ENCODE data around the gene BSG.
A peak's percentile ranks its signal among the peaks of the same experiment; 100 is the strongest.

Gene BSG

DNA sequence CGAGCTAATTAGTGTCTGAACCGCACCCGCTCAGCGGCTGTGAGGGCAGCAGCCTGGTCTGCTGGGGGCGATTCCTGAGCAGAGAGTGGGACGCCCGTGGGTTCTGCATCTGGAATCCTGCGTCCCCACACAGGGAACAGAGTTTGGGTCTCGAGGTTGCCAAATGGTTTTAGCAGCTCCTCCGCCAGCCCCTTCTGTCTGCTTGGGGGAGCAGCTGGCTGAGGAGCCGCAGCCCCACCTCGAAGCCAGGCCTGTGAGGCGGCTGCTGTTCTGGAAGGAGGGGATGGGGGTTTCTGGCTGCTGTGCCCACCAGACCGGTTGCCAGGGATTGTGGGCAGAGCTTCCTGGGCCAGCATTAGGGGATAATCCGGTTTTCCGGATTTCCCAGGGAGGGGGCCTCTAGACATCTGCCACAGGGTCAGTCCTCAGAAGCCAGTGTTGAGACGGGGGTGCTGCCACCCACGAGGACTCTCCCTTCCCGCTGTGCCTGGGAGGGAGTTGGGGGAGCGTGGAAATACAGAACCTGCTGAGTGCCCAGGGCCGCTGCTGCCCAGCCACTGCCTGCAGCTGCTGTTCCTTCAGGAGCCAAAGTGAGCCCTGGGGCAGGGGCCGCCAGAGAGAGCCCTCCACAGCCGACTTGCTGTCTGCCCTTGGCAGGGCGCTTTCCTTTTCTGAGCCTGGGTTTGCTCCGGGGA is 38.9 kb upstream of the BSG start:
- peak overlapping the region; percentile 86 for H3K4me3 ChIP-seq (ENCODE audit: low read depth, low read length)
- TF ChIP-seq, protein P1, sequence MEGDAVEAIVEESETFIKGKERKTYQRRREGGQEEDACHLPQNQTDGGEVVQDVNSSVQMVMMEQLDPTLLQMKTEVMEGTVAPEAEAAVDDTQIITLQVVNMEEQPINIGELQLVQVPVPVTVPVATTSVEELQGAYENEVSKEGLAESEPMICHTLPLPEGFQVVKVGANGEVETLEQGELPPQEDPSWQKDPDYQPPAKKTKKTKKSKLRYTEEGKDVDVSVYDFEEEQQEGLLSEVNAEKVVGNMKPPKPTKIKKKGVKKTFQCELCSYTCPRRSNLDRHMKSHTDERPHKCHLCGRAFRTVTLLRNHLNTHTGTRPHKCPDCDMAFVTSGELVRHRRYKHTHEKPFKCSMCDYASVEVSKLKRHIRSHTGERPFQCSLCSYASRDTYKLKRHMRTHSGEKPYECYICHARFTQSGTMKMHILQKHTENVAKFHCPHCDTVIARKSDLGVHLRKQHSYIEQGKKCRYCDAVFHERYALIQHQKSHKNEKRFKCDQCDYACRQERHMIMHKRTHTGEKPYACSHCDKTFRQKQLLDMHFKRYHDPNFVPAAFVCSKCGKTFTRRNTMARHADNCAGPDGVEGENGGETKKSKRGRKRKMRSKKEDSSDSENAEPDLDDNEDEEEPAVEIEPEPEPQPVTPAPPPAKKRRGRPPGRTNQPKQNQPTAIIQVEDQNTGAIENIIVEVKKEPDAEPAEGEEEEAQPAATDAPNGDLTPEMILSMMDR (IDR thresholded peaks at IDR 0.05; ENCODE audit: insufficient read depth, low read length, missing control alignments): no peak
- ChIA-PET CTCF (interaction anchor here (1.2 to 10.3 kb wide), 5 partner anchors 9 to 51 kb away, joined by 3 to 113 read pairs (median 5); no protein-coding TSS in a partner anchor), POLR2A (interaction anchor here (1.0 to 2.1 kb wide), 2 partner anchors 13 to 18 kb away, joined by 3 to 6 read pairs; no protein-coding TSS in a partner anchor)
- no peak for DNase-seq (ENCODE audit: low read depth, low spot score)

DNA sequence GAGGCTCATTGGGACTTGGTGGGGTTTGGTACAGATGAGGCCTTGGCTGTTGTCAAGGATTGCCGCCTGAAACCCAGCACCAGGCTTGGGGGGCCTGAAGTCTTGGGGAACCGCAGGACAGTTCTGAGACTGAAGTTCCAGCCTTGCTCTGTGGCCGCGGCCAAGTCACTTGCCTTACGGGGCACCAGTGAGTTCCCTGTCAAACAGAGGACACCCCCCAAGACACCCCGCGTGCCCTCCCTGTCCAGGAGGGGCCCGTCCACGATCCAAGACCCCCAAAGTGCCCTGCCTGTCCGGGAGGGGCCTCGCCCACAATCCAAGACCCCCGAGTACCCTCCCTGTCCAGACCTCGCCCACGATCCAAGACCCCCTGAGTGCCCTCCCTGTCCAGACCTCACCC is 38.3 kb upstream of the BSG start:
- DNase-seq (ENCODE audit: low read depth, low spot score): no peak
- TF ChIP-seq, protein P1 (IDR thresholded peaks at IDR 0.05; ENCODE audit: insufficient read depth, low read length, missing control alignments): no peak
- peak overlapping the region; percentile 86; the same call in 1 of the 2 replicates for H3K4me3 ChIP-seq (ENCODE audit: low read depth, low read length)
- ChIA-PET POLR2A (no interaction called here), CTCF (interaction anchor here (2.5 kb wide), 1 partner anchor 28 kb away, joined by 14 read pairs; no protein-coding TSS in a partner anchor)

DNA sequence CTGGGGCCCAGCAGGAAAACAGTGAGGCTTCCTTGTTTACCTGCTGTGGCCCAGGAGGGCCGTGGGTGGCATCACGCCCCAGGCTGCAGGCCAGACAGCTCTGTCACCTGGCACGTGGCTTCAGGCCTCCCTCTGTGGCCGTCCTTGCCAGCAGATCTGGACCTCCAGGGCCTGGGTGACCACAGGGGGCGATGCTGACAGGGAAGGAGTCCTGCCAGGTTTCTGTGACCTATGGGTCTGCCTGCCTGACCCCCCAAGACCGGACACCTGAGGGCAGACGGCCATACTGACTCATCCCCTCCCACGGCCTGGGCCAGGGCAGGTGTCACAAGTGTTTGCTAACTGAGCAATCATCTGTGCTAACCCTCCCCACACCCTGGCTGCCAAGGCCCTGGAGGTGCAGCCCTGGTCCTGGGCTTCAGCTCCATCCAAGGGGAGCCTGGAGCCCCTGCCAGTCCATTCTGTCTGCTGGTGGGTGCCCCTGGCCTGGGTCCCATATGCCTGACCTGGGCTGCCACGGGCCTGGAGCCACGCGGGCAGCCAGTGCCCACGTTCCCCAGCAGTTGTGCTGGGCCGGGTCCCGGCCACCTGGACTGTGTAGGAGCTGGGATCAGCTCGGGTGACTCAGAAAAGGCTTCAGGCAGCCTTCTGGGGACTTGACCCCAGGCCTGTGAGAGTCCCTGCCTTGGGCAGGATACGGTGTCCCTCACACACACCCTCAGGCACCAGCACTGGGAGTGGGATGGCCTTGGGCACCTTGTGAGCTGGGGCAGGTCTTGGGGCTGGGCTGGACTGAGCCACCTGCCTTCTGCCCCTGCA is 37.2 kb upstream of the BSG start:
- TF ChIP-seq, protein P1 (IDR thresholded peaks at IDR 0.05; ENCODE audit: insufficient read depth, low read length, missing control alignments): no peak
- ChIA-PET POLR2A (no interaction called here), CTCF (interaction anchor here (1.3 kb wide), 1 partner anchor 24 kb away, joined by 3 read pairs; no protein-coding TSS in a partner anchor)
- no peak for DNase-seq (ENCODE audit: low read depth, low spot score)
- H3K4me3 ChIP-seq (ENCODE audit: low read depth, low read length): no peak overlapping the region

DNA sequence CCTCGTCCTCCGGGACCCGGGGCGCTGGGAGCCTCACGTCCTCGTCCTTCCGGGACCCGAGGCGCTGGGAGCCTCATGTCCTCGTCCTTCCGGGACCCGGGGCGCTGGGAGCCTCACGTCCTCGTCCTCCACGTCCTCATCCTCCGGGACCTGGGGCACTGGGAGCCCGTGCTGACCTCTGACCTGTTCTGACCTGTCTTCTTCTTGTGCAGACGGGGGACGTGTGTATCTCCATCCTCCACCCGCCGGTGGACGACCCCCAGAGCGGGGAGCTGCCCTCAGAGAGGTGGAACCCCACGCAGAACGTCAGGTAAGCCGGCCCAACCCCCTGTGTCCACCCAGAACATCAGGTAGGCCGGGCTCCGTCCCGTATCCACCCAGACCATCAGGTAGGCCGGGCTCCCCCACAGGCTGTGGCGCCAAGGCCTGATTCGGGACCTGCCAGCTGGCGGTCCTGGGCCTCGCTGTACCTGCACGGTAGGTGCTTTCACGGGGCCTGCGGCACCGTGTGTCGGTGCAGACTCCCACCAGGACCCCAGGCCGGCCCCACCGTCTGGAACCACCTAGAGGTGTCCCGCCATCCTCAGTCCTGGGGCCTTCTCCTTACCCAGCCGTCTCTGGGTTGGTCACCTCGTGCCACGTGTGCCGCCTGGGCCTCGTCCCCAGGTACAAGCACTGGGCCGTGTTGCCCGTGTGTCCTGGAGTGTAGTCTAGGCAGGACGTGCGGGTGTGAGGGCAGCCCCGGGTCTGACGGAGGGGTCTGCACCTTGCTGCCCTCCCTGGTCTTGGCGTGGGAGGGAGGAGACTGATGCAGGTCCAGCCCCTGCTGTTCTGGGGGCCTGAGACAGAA is 36.1 kb upstream of the BSG start:
- POLR2A ChIA-PET: no interaction called here
- TF ChIP-seq, protein P1 (IDR thresholded peaks at IDR 0.05; ENCODE audit: insufficient read depth, low read length, missing control alignments): no peak
- CTCF ChIA-PET: interaction anchor here (1.1 to 1.3 kb wide), 2 partner anchors 10 to 25 kb away, joined by 3 read pairs; no protein-coding TSS in a partner anchor
- H3K4me3 ChIP-seq (ENCODE audit: low read depth, low read length): no peak overlapping the region
- no peak for DNase-seq (ENCODE audit: low read depth, low spot score)

DNA sequence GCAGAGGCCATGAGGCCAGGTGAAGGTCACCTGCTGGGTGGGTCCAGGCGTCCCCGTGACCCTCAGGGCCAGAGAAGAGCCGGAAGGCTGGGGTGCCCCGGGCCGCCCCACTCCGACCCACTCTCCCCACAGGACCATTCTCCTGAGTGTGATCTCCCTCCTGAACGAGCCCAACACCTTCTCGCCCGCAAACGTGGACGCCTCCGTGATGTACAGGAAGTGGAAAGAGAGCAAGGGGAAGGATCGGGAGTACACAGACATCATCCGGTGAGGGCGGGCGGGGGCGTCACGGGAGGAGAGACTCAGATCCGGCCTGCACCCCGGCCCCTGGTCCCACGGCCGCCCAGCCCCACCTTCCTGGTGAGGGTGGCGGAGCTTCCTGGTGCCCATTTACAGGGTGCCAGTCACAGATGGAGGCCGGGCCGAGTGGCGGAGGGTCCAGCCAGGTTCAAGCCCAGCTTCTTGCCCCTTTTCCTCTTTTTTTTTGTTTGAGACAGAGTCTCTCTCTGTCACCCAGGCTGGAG is 35.5 kb upstream of the BSG start:
- ChIA-PET CTCF (interaction anchor here (1.1 kb wide), 1 partner anchor 9 kb away, joined by 3 read pairs; no protein-coding TSS in a partner anchor), POLR2A (no interaction called here)
- no peak overlapping the region for H3K4me3 ChIP-seq (ENCODE audit: low read depth, low read length)
- no peak for DNase-seq (ENCODE audit: low read depth, low spot score)
- TF ChIP-seq, protein P1 (IDR thresholded peaks at IDR 0.05; ENCODE audit: insufficient read depth, low read length, missing control alignments): no peak
